IPS-11a (cell line): ENCODE results near the gene PFDN2.
"Not testable (repeated sequence)": the region's sequence is repeated elsewhere in the genome, so short reads cannot be mapped to it uniquely, and the experiment has no call there.

Source experiments
- H3K4me3 ChIP-seq: one replicate; pipeline ENCODE4 v1.5.1; 2013; ENCODE audit warnings: low read depth, low read length, control low read depth

The PFDN2 gene

DNA sequence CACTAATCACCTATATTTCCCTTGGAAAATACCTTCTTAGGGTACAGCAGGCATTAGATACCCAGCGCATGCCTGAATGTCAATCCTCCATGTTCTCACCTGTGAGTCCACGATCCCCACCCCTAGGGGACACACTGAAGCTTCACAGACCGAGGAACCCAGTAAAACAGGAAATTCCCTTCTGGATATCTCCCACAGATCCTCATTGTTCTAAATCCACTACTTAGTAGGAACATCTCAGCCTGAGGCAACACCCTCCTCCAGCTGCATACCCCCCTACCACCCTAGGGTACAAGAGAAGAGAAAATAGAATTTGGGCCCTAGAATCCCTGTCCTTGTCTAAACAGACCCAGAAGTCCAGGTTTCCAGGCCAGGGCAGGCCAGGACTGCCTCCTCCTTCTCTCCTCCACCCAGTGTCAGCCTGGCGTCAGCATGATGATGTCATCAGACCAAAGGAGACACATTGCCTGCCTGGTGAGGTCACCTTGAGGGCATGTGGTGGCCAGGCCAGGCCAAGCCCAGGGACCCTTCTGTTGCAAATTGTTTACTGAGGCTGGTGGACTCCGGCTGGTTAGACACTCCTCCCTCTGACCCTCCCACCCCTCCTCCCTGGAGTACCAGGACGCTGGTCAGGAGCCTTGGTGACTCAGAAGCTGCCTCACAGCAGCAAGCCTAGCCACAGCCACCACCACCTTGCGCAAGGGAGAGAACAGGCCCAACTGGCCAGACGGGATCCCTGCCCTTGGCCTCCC lies 34.7 kb downstream of the PFDN2 start:
- H3K4me3 ChIP-seq, result no peak overlapping the region

DNA sequence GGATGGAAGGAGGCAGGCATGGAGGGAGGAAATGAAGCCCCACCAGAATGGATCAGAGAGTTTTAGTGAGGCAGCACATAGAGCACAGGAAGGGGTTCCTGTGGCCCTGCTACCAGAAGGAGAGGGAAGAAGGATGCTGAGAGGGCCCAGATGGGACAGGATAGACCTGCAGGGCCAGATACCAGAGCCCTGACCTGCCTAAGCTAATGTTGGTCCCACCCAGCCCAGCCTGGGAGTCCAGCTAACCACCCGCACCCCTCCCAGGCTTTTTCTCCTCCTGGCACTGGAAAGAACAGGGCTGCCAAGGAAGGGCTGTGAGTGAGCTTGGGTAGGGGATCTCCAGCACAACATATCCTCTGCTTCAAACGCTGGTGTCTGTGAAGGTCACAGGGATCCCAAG lies 35.4 kb downstream of the PFDN2 start:
- H3K4me3 ChIP-seq, result no peak overlapping the region

DNA sequence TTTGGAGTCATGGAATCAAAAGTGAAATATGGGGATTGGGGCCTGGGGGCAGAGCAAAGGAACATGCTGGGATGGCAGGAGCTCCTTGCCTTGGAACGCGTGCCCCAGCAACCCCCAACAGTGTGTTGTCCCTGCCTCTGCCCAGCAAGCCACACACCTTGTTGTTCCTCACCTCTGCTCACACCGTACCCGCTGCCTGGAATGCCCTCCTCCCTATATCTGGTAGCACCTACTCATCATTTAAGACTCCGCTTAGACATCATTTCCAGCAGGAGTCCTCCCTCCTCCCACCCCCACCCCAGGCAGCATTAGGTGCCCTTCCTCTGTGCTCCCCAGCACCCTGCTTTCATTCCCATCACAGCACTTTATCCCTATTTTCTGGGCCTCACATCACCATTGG lies 36.3 kb downstream of the PFDN2 start:
- H3K4me3 ChIP-seq, result no peak overlapping the region

DNA sequence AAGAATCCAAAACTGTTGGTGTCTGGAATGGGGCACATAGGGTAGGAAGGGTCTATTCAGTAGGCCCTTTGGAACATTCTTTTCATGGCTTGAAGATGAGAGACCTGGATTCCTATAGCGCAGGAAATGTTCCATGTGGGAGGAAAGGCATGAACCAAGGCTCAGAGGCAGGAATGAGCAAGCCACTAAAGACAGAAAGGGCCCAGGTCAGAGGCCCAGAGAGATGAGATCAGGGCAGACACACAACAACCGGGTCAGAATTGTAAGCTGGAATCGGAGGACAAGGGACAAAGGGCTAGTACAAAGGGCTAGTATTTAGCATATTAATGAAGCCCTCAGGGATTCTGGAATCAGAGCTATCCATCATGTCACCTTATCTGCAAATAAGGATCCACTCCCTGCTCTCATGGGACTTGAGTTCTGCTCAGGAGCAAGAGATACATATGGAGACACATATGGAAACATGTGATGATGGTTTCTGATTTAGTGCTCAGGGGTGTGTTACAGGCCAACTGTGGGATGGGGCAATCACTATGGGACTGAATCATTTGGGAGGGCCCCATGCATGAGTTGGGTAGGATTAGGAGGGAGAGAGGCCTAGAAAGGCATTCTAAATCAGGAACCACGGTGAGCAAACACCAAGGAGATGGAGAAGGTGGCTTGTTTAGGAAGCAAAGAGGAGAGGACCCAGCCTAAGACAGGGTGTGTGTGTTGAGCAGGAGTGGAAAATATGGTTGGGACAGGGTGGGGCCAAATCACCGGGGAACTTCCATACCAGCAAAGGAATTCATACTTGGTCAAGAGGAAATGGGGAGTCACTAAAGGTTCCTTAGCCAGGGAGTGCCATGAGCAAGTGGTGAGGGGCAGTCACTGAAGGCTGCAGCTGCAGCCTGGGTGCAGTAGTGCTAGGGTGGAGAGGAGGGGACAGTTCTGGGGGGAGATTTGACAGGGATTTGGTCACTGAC lies 37.1 kb downstream of the PFDN2 start:
- no peak overlapping the region for H3K4me3 ChIP-seq

DNA sequence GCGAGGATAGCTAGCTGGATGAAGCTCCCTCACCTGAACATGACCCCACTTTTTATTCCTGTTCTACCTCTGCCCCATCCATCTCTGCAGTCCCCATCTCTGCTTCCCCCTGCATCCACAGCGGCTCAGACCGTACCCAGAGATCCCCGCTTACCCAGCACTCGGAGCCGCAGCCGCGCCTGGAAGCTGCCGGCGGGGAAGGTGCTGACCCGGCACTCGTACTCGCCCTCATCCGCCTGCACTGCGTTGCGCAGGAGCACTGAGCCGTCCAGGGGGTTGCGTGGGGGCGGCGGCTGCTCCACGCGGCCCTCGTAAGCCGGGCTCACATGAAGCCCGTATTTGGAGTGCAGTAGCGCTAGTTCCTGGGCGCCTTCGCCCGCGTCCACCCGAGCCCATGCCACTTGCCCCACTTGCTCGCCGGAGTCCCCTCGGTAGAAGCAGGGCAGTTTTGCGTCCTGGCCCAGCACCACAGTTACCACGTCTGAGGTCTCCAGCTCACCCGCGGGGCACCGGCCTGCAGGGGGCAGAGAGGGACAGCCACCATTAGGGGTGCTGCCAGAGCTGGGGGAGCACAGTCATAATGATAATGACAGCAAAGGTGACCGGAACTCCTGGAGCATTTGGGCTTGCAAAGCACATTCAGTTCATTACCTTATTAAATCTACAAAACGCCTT lies 38.3 kb downstream of the PFDN2 start:
- no peak overlapping the region for H3K4me3 ChIP-seq

DNA sequence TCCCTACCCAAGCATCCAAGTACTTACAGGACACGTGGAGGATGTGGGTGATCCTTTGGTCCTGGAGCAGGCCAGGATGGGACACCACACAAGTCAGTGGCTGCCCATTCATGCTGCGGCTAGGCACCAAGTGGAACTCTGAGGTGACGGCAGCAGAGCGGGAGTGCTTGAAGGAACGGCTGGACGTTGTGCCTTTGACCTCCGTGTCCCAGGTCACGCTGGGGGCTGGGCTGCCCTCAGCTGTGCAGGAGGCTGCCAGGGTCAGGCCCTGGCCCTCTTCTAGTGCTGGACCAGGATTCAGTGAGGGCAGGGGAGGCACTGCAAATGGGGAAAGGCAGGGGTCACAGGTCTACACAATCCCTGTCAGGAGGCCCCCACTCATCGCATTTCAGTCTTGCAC lies 40.4 kb downstream of the PFDN2 start:
- no peak overlapping the region for H3K4me3 ChIP-seq

DNA sequence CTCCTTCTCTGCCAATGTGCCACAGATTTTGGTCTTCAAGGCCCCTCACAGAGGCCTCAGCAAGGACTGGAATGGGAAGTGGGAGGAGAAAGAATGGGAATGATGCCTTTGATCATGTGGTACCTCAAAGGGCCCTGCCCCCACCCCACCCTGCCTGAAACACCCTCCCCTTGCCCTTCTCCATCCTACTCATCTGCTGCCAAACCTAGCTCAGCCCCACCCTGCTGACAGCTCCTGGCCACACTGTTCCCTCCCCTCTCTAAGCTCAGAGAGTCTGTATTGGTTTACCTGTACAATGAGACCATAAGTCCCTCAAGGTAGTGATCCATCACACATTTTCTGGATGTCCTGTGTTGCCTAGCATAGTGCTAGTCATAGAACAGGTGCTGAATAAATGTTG lies 41.4 kb downstream of the PFDN2 start:
- no peak overlapping the region for H3K4me3 ChIP-seq

DNA sequence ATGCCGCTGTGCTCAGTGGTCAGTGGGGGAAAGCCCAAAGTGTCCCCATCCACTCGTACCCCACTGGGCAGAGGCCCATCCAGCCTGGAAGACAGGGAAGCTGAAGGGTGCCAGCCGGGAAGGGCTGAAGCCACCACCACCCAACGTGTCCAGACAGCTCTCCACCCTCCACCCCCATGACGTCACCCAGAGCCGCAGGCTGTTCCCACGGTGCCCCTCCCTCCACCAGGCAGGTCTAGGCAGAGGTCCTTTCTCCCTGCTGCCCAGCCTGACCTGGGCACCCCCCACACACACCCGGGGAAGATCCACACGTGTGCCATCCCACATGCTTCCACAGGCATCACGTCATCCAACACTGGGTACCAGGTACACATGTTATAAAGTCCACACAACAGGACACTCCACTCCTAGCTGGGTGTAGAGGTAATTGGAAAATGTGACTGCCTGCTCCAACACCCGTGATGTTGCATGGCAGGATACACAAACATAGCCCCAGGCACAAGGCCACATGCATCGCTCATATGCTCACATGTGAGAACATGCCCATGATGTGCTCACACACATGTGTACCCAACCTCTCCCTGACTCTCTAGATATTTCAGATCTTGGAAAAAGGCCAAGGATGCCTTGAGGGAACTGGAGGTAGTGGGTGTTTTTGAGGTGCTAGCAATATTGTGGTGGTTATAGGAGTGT lies 43.0 kb downstream of the PFDN2 start:
- no peak overlapping the region for H3K4me3 ChIP-seq

DNA sequence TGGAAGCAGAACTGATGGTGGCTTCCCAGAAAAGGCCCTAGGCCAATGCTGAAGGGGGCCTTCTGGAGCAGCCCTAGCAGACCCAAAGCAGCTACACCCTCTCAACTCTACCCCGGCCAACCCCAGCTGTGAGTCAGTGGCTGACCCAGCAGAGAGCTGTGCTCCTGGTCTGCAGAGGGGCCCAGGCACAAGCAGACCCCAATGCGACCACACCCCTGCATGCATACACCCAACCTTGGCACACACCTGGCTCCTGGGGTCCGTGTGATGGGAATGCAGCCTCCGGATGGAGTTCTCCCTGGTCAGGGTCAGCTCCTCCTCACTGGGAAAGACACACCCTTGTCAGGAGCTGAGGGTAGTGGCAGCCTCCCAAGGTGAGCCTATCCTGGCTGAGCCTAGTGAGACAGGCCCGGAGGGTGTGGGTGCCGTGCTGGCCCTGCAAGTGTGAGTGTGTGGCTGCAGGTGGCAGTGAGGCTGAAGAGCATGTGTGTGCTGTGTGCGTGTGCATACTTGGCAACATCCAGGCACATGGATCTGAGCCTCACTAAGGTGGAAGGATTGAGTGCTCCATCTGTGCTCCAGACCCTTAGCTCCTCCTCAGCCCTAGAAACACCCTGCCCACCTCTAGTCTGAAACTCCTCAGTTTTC lies 44.2 kb downstream of the PFDN2 start:
- H3K4me3 ChIP-seq, result no peak overlapping the region

DNA sequence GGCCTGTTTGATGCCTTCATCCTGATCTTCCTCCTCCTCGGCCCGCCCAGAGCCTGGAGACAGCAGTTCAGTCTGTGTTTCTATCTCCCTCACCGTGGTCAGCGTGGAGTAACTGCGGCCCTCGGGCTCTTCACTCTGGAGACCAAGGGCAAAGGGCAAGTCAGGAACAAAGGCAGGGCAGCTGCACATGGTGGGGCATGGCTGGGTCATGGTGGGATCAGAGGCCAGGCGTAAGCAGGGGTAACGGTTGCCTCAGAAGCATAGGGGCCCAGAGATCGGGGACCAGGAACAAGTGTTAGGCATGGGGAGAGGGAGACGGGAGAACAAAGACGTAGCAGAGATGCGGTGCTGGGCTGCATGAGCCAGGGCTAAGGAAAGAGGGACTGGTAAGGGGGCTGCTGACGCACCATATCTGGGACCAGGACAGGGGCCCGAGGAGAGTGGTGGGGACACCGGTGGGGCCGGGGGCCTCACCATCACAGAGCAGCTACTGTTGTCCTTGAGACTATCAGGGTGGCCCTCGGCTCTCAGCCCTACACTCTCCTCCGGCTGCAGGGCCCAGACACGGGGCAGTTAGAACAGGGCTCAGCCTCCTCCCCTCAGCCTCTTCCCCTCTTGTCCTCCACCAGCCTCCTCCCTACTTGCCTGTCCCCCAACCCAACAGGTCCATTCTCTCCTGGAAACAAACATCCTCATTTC lies 44.9 kb downstream of the PFDN2 start:
- no peak overlapping the region for H3K4me3 ChIP-seq

DNA sequence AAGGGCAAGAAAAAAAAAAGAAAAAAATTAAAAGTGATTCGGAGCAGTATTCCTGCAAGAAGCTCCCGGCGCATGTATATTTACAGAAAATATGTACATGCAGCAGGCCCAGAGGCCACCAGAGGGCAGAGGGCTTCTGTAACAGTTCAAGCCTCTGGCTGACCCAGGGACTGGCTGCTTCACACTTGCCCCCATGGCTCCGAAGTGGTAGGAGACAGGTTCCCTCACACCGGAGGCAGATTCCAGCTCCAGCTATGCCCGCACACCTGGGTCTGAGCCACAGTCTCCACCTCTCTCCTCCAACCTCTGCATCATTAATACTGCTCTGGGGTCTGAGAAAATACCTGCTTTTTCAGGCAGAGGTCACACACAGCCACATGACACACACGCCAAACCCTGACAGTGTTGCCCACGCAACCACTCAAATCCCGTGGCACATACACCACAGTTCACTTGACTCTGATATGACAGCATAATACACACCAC lies 45.9 kb downstream of the PFDN2 start:
- H3K4me3 ChIP-seq, result no peak overlapping the region

DNA sequence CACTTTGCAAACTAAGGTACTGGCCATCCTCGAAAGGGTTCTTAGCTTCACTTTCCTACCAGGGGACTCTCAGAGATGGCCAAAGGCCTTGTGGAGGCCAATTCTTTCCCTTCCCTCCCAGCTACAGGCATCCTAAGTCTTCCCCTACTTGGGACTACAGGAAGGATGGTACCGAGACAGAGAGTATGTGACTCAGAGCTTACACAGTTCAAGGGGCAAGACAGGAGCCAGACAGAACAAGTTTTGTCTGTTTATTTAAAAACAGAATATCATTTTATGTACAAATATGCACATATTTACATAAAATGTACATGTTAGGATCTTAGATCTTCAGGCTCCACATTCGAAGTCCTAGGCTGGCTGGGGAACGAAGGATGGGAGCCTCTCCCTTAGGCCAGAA lies 47.1 kb downstream of the PFDN2 start:
- H3K4me3 ChIP-seq, result no peak overlapping the region

DNA sequence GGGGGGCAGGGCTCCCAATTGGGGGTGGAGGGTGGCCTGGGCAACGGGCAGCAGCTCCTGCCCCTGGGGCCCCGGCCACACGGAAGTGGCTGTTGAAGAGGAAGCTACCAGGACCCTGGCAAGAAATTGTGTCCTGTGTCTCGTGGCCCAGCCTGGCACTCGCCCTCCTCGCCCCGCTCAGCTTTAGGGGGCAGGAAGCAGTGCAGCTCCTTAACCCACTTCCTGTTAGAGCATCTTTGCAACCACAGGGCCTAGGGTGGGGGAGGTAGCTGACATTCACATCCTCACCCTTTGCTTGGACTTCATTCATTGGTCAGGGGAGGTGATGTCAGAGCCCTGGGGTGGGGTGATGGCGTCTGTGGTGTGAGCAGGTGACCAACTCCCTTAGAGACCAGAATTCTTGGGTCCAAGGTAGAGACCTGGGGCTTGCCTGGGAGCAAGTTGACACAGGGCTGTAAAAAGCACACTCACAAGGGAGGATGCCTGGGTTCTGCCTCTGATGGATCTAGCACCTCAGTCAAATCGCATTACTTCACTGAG lies 48.0 kb downstream of the PFDN2 start, which contains the start of gene ARHGAP30:
Gene ARHGAP30 (minus strand): TSS at position 161 of the 540 bp plus-strand sequence. CDS start 267 bp downstream, outside the sequence.
- no peak within 1 kb of the TSS for H3K4me3 ChIP-seq

DNA sequence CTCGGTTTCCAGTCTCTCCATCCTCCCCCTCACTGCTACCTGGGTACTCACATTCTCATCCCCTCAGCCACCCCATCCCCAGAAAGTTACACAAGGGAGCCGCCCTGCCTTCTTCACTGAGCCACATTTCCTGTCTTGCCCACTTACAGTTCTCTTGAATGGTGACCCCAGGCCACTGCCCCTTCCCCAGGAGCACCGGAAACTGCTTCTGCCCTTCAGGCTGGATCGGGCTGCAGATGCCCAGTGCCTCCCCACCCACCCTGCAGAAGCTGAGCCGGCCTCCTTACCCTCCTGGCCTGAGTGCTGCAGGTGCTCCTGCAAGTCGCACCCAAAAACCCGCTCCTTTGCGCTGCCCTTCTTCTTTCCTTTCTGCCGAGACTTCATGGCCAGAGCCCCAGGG lies 48.6 kb downstream of the PFDN2 start:
- H3K4me3 ChIP-seq, result no peak overlapping the region

DNA sequence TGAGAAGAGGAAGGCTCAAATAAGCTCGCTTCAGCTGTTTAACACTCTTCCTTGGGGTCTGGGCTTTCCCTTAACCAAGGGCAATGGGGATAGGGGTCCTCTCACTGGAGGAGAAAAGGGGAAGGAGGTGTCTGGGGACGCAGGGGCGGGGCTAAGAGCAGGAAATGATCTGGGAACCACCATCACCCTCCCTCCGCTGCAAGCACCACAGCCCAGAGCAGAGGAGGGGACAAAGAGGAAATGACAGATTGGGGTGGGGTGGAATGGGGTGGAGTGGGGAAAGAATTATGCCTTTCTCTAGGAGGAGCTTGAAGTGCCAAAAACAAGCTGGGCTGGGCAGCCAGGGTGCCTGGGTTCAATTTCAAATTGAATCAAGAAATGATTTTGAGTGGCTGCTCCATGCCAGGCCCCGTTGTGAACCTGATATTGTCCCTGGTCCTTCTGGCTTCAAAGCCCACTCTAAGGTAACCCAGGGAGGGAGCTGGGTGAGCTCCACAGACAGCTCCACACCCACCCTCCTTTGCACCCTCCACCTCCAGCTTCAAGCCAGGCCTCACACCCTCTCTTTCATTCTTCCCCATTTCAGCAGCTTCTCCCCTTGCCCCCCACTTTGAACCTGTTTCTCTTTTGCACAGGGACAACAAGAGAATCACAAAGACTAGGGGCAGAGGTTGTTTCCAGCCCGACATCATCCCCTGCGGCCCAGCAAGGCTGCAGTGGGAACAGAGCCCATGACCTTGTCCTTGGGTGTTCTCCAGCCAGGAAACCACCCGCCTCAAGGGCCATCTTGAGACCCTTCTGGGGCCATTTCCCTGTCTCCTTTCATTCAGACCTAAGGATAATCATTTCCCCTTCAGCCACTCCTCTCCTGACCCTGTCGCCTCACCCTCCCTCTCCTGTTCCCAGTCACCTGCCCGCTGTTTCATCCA lies 49.3 kb downstream of the PFDN2 start:
- H3K4me3 ChIP-seq, result no peak overlapping the region

DNA sequence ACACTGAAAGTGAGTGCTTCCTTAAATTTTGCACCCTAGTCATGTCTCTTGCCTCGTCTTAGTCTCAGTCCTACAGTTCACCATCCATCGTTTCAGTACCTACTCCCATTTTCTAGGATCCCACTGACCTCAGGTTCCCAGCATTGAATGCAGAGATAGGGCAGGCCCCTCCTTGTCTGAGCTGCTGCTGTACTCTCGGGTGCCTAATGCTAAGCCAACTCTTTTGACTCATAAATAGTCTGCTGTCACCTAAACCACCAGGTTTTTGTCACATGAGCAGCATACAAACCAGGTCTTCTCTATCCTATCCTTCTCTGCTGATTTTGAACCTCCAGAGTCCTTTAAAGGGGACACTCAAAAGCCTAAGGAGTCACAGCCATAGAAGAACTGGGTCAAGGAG lies 51.1 kb downstream of the PFDN2 start:
- H3K4me3 ChIP-seq, result no peak overlapping the region

DNA sequence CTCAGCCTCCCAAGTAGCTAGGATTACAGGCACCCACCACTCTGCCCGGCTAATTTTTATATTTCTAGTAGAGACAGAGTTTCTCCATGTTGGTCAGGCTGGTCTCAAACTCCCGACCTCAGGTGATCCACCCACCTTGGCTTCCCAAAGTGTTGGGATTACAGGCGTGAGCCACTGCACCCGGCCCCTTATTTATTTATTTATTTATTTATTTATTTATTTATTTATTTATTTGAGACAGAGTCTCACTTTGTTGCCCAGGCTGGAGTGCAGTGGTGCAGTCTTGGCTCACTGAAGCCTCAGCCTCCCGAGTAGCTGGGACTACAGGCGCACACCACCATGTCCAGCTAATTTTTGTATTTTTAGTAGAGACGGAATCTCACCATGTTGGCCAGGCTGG lies 52.2 kb downstream of the PFDN2 start:
- H3K4me3 ChIP-seq, result not testable (repeated sequence)

DNA sequence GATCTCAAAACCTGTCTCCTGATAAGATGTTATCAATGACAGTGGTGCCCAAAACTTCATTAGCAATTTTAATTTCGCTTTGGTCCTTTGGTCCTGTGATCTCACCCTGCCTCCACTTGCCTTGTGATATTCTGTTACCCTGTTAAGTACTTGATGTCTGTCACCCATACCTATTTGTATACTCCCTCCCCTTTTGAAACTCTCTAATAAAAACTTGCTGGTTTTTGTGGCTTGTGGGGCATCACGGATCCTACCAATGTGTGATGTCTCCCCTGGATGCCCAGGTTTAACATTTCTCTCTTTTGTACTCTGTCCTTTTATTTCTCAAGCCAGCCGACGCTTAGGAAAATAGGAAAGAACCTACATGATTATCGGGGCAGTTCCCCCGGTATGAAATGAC lies 53.9 kb downstream of the PFDN2 start:
- H3K4me3 ChIP-seq, result not testable (repeated sequence)
